ENCODE measurements around the gene DROSHA.
"Not testable (repeated sequence)": the region's sequence is repeated elsewhere in the genome, so short reads cannot be mapped to it uniquely, and the experiment has no call there.

Gene DROSHA

GRCh38 chr5:31407921-31408693 lies 123.8 kb downstream of the DROSHA start:
- Mint-ChIP-seq H3K27me3 (no peaks in the 10 kb centered on the region), H3K4me1 (no peaks in the 10 kb centered on the region), H3K9me3 (no peaks in the 10 kb centered on the region), H3K36me3 (peaks cover 54% of the 10 kb centered on the region), H3K4me3 (no peak overlapping the region), H3K27ac (no peak overlapping the region)
- CTCF ChIA-PET, result no interaction called here
- DNase-seq, result no peak

GRCh38 chr5:31404325-31404724 lies 127.6 kb downstream of the DROSHA start:
- Mint-ChIP-seq H3K4me3 (no peak overlapping the region), H3K27me3 (no peaks in the 10 kb centered on the region), H3K36me3 (peaks cover 49% of the 10 kb centered on the region), H3K4me1 (no peaks in the 10 kb centered on the region), H3K27ac (no peak overlapping the region), H3K9me3 (no peaks in the 10 kb centered on the region)
- no peak for DNase-seq
- CTCF ChIA-PET, result no interaction called here

GRCh38 chr5:31401691-31402090 lies 130.2 kb downstream of the DROSHA start:
- CTCF ChIA-PET, result no interaction called here
- no peaks in the 10 kb centered on the region for H3K27me3 Mint-ChIP-seq
- no peaks in the 10 kb centered on the region for H3K4me1 Mint-ChIP-seq
- peaks cover 30% of the 10 kb centered on the region for H3K36me3 Mint-ChIP-seq
- H3K4me3 Mint-ChIP-seq, result no peak overlapping the region
- no peaks in the 10 kb centered on the region for H3K9me3 Mint-ChIP-seq
- no peak for DNase-seq
- H3K27ac Mint-ChIP-seq, result no peak overlapping the region

DNA sequence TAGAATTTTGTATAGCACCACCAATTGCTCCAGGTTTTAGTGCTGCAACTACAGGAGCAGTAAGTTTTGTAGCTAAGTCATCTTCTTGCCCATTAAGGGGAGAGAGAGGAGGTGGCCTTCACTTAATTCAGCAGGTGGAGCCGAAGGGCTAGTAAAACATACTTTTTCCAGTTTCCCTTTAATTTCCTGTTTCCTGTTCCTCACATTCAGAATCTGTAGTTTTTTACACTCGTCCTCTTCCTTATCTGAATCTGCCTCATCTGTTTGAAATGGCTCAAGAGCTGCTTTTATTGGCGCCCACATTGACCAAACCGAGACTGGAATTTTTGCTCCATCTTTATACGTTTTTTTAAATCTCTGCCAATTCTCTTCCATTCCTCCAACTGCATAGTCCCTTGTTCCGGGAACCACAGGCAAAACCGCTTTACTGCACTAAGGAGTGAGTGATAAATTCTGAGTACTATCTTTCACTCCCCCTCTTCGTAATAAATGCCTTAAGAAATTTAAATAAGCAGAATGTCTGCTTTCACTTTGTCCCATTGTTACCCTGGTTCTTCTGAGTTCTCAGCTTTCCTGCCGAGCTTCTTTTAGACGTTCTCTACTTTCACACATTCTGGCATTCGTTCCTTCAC lies 133.9 kb downstream of the DROSHA start:
- Mint-ChIP-seq H3K9me3 (no peaks in the 10 kb centered on the region), H3K27me3 (no peaks in the 10 kb centered on the region), H3K27ac (no peak overlapping the region), H3K4me1 (no peaks in the 10 kb centered on the region), H3K36me3 (peaks cover 12% of the 10 kb centered on the region), H3K4me3 (no peak overlapping the region)
- no peak for DNase-seq
- CTCF ChIA-PET, result no interaction called here

GRCh38 chr5:31396611-31397295 lies 135.1 kb downstream of the DROSHA start:
- CTCF ChIA-PET, result no interaction called here
- H3K9me3 Mint-ChIP-seq, result no peaks in the 10 kb centered on the region
- no peak overlapping the region for H3K4me3 Mint-ChIP-seq
- no peaks in the 10 kb centered on the region for H3K27me3 Mint-ChIP-seq
- H3K27ac Mint-ChIP-seq, result no peak overlapping the region
- H3K4me1 Mint-ChIP-seq, result no peaks in the 10 kb centered on the region
- no peak for DNase-seq
- H3K36me3 Mint-ChIP-seq, result peaks cover 11% of the 10 kb centered on the region

DNA sequence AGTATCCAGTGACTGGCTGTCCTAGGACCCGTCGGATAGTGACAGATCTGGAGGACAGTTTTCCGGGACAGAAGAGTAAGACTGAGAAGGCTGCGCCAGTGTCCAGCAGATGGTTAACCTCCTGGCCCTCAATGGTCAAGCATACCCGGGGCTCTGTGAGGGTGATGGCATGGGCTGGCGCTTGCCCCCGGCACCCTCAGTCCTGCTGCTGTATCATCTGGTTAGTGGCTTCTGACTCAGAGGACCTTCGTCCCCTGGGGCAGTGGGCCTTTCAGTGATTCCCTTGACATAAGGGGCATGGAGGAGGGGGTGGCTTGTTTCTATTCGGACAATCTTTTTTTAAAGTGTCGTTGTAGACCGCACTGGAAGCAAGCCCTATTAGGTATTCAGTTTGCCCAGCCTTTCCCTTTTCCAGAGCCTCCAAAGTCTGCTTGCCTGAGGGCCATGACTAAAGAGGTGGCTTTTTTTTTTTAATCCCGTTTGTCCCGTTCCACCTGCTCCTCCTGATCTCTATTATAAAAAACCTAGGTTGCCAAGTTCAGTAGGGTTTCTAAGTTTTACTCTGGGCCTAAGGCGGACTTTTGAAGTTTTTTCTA lies 136.3 kb downstream of the DROSHA start:
- H3K36me3 Mint-ChIP-seq, H3K9me3 Mint-ChIP-seq, CTCF ChIA-PET, H3K27me3 Mint-ChIP-seq, H3K4me3 Mint-ChIP-seq, H3K27ac Mint-ChIP-seq, H3K4me1 Mint-ChIP-seq, DNase-seq: not testable (repeated sequence)

GRCh38 chr5:31393126-31393525 lies 138.8 kb downstream of the DROSHA start:
- Mint-ChIP-seq H3K4me1 (no peaks in the 10 kb centered on the region), H3K27ac (no peak overlapping the region), H3K27me3 (no peaks in the 10 kb centered on the region), H3K36me3 (no peaks in the 10 kb centered on the region), H3K9me3 (peaks cover 1% of the 10 kb centered on the region), H3K4me3 (no peak overlapping the region)
- CTCF ChIA-PET, result no interaction called here
- no peak for DNase-seq

GRCh38 chr5:31392061-31392460 lies 139.8 kb downstream of the DROSHA start:
- Mint-ChIP-seq H3K9me3 (peaks cover 1% of the 10 kb centered on the region), H3K4me3 (no peak overlapping the region), H3K36me3 (no peaks in the 10 kb centered on the region), H3K27me3 (no peaks in the 10 kb centered on the region), H3K4me1 (no peaks in the 10 kb centered on the region), H3K27ac (no peak overlapping the region)
- CTCF ChIA-PET, result no interaction called here
- no peak for DNase-seq

GRCh38 chr5:31390256-31390655 lies 141.6 kb downstream of the DROSHA start:
- no peak for DNase-seq
- H3K36me3 Mint-ChIP-seq, result no peaks in the 10 kb centered on the region
- H3K9me3 Mint-ChIP-seq, result peaks cover 1% of the 10 kb centered on the region
- CTCF ChIA-PET, result interaction anchor here (0.7 kb wide), 1 partner anchor 205 kb away, joined by 5 read pairs; no protein-coding TSS in a partner anchor
- H3K27ac Mint-ChIP-seq, result no peak overlapping the region
- H3K27me3 Mint-ChIP-seq, result no peaks in the 10 kb centered on the region
- H3K4me3 Mint-ChIP-seq, result no peak overlapping the region
- no peaks in the 10 kb centered on the region for H3K4me1 Mint-ChIP-seq

DNA sequence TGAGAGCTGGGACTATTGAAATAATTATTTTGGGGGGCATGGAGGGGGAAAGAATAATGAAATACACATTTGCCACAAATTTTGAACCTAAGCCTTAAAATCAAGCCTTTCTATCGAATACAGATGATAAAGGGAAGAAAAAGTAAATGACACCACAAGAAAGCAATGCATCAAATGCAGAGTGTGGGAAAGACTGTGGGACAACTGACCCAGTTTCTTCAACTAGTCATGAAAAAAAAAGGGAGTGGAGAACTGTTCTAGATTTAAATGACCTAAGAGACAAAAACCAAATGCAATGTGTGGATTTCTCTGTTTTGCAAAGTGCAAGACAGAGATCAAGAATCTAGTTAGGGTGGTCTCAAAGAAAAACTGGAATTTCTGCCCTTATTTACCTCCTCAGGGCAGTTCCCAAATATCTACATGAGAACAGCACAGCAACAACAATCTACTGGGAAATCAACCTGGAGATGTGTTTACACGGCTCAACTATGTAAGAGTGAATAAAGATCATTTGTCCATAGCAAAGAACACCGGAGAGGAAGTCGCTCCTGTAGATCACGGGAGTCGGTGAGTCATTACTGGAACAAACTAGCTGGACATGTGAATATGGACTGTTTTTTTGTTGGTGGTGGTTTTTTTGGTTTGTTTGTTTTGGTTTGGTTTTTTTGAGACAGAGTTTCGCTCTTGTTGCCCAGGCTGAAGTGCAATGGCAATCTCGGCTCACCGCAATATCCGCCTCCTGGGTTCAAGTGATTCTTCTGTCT lies 145.9 kb downstream of the DROSHA start:
- CTCF ChIA-PET, result no interaction called here
- no peaks in the 10 kb centered on the region for H3K36me3 Mint-ChIP-seq
- H3K27me3 Mint-ChIP-seq, result peaks cover 5% of the 10 kb centered on the region
- no peak for DNase-seq
- H3K9me3 Mint-ChIP-seq, result peaks cover 1% of the 10 kb centered on the region
- H3K27ac Mint-ChIP-seq, result no peak overlapping the region
- no peak overlapping the region for H3K4me3 Mint-ChIP-seq
- no peaks in the 10 kb centered on the region for H3K4me1 Mint-ChIP-seq

GRCh38 chr5:31383734-31384133 lies 148.2 kb downstream of the DROSHA start:
- H3K4me1 Mint-ChIP-seq, result no peaks in the 10 kb centered on the region
- H3K9me3 Mint-ChIP-seq, result no peaks in the 10 kb centered on the region
- CTCF ChIA-PET, result no interaction called here
- peaks cover 5% of the 10 kb centered on the region for H3K27me3 Mint-ChIP-seq
- DNase-seq, result no peak
- no peak overlapping the region for H3K4me3 Mint-ChIP-seq
- H3K27ac Mint-ChIP-seq, result no peak overlapping the region
- H3K36me3 Mint-ChIP-seq, result no peaks in the 10 kb centered on the region

DNA sequence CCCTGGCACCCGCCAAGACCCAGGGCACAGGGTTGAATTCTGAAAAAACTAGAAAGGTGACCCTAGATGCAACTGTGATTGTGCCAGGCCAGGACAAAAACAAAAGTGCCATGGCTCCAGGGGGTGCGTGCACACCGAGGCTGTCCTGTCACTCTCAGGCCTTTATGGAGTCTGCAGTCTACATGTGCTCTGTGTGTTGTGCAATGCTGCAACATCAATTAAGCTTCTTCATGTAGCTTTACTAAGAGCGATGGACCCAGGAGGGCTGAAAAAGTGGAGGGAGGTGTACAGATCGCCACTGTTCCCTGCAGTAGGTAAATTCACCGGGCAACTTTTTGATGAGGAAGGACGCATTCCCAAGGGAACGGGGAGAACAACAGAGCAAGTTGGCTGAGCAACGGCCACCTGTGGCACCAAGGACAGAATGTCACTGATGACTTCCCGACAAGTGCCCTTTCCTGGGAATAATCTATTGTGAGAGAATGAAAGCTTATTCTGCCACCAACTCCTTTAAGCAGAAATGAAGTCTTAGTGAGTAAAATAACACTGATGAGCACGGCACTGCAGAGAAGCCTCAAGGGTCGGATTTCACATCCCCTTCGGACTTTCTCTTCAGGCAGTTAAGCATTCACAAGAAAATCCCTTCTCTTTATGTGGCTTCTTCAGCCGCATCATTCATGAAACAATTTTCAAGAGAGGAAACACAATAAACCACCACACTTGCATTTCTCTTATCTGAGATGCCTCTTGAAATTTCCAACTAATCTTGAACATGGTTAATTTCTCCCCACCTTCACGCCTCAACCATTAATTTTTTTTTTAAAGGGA lies 149.6 kb downstream of the DROSHA start:
- Mint-ChIP-seq H3K4me1 (no peaks in the 10 kb centered on the region), H3K4me3 (no peak overlapping the region), H3K36me3 (no peaks in the 10 kb centered on the region), H3K9me3 (no peaks in the 10 kb centered on the region), H3K27ac (no peak overlapping the region), H3K27me3 (peaks cover 5% of the 10 kb centered on the region)
- CTCF ChIA-PET, result no interaction called here
- no peak for DNase-seq

DNA sequence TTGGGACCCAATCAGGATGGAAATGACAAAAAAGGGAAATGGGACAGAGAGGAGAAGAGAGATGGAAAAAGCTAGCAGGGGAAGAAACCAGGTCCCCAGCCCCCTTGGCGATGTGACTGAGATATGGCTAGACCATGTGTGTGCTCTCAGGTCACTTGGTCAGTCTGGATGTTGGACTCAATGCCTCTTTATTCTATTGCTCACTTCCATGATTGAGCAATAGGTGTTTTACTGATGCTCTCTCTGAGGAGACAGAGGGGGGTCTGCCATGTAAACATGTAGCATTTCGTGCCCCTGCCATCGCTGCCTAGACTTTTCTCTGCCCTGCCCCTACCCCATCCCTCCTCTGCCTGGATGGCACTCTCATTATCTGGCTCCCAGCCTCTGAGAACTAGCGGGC lies 150.6 kb downstream of the DROSHA start:
- CTCF ChIA-PET, result no interaction called here
- H3K27me3 Mint-ChIP-seq, result peaks cover 5% of the 10 kb centered on the region
- H3K36me3 Mint-ChIP-seq, result no peaks in the 10 kb centered on the region
- H3K4me1 Mint-ChIP-seq, result no peaks in the 10 kb centered on the region
- no peaks in the 10 kb centered on the region for H3K9me3 Mint-ChIP-seq
- H3K27ac Mint-ChIP-seq, result no peak overlapping the region
- no peak for DNase-seq
- no peak overlapping the region for H3K4me3 Mint-ChIP-seq
